Measurements from ENCODE around the gene PLEKHG5. TPM values are rescaled to one million over a fixed set of nuclear protein-coding genes. Genes with fewer than 3 reads are reported as not detected.
"Not testable (repeated sequence)": the region's sequence is repeated elsewhere in the genome, so short reads cannot be mapped to it uniquely, and the experiment has no call there.

PLEKHG5 gene
- total RNA-seq, 2 experiments from 2014 or later: 1.7 to 1.8 TPM

- H3K4me1 Mint-ChIP-seq (ENCODE audit: low read depth): peaks cover 49% of the 10 kb centered on the region
- ATAC-seq (no peak), DNase-seq (no peak)
- H3K9me3 Mint-ChIP-seq: no peaks in the 10 kb centered on the region
- ChIA-PET CTCF (interaction anchor here (1.1 to 3.0 kb wide), 6 partner anchors 9 to 38 kb away, joined by 3 to 20 read pairs (median 8); no protein-coding TSS in a partner anchor), POLR2A (interaction anchor here (1.3 to 4.1 kb wide), 3 partner anchors 19 to 29 kb away, joined by 3 to 12 read pairs (median 4); partner anchors contain the start of gene PLEKHG5)
- peak overlapping the region; percentile 93 for H3K27ac Mint-ChIP-seq
- intact Hi-C loops (cut with micrococcal nuclease): no loop called here
- peaks cover 11% of the 10 kb centered on the region for H3K27me3 Mint-ChIP-seq
- H3K4me3 Mint-ChIP-seq: peak overlapping the region; percentile 66
- H3K36me3 Mint-ChIP-seq (ENCODE audit: low read depth): peaks cover 28% of the 10 kb centered on the region
- TF ChIP-seq CTCF (IDR thresholded peaks at IDR 0.05): no peak
These were observed 30.4 kb downstream of the PLEKHG5 start for GRCh38 chr1:6461051-6461530.

GRCh38 chr1:6460301-6461050 is 31.0 kb downstream of the PLEKHG5 start:
- peaks cover 28% of the 10 kb centered on the region for H3K36me3 Mint-ChIP-seq (ENCODE audit: low read depth)
- intact Hi-C loops (cut with micrococcal nuclease): no loop called here
- ATAC-seq (peak; percentile 87), DNase-seq (peak; percentile 91)
- H3K4me3 Mint-ChIP-seq: peak overlapping the region; percentile 66
- H3K27ac Mint-ChIP-seq: peak overlapping the region; percentile 93
- no peaks in the 10 kb centered on the region for H3K9me3 Mint-ChIP-seq
- no peak for TF ChIP-seq CTCF (IDR thresholded peaks at IDR 0.05)
- ChIA-PET POLR2A (interaction anchor here (1.3 to 4.1 kb wide), 4 partner anchors 18 to 214 kb away, joined by 3 to 12 read pairs (median 4); partner anchors contain the start of gene PLEKHG5), CTCF (interaction anchor here (0.7 to 3.0 kb wide), 11 partner anchors 9 to 113 kb away, joined by 3 to 20 read pairs (median 6); no protein-coding TSS in a partner anchor)
- peaks cover 50% of the 10 kb centered on the region for H3K4me1 Mint-ChIP-seq (ENCODE audit: low read depth)
- peaks cover 16% of the 10 kb centered on the region for H3K27me3 Mint-ChIP-seq

- Mint-ChIP-seq H3K27ac (peak overlapping the region; percentile 93), H3K27me3 (peaks cover 16% of the 10 kb centered on the region), H3K4me1 (ENCODE audit: low read depth) (peaks cover 50% of the 10 kb centered on the region), H3K36me3 (ENCODE audit: low read depth) (peaks cover 28% of the 10 kb centered on the region), H3K4me3 (peak overlapping the region; percentile 66), H3K9me3 (no peaks in the 10 kb centered on the region)
- peak; percentile 70 for DNase-seq
- no peak for TF ChIP-seq CTCF (IDR thresholded peaks at IDR 0.05)
- ChIA-PET CTCF (interaction anchor here (0.7 to 3.0 kb wide), 11 partner anchors 8 to 112 kb away, joined by 3 to 20 read pairs (median 6); no protein-coding TSS in a partner anchor), POLR2A (interaction anchor here (1.3 to 4.1 kb wide), 3 partner anchors 22 to 213 kb away, joined by 3 to 12 read pairs (median 3); partner anchors contain the start of gene PLEKHG5)
- peak; percentile 38 for ATAC-seq
- intact Hi-C loops (cut with micrococcal nuclease): no loop called here
These were observed 31.6 kb downstream of the PLEKHG5 start for GRCh38 chr1:6459850-6460265.

GRCh38 chr1:6456800-6457466 is 34.5 kb downstream of the PLEKHG5 start:
- POLR2A ChIA-PET: no interaction called here
- peaks cover 36% of the 10 kb centered on the region for H3K27me3 Mint-ChIP-seq
- intact Hi-C loops (cut with micrococcal nuclease): no loop called here
- peaks cover 7% of the 10 kb centered on the region for H3K36me3 Mint-ChIP-seq (ENCODE audit: low read depth)
- no peak overlapping the region for H3K4me3 Mint-ChIP-seq
- ATAC-seq (no peak), DNase-seq (no peak)
- TF ChIP-seq CTCF (IDR thresholded peaks at IDR 0.05): no peak
- H3K4me1 Mint-ChIP-seq (ENCODE audit: low read depth): peaks cover 36% of the 10 kb centered on the region
- CTCF ChIA-PET: interaction anchor here (1.0 kb wide), 1 partner anchor 15 kb away, joined by 3 read pairs; no protein-coding TSS in a partner anchor
- H3K9me3 Mint-ChIP-seq: no peaks in the 10 kb centered on the region
- no peak overlapping the region for H3K27ac Mint-ChIP-seq

GRCh38 chr1:6455752-6456520 is 35.5 kb downstream of the PLEKHG5 start:
- intact Hi-C loops (cut with micrococcal nuclease); ATAC-seq; DNase-seq; H3K4me3 Mint-ChIP-seq; H3K27ac Mint-ChIP-seq; H3K9me3 Mint-ChIP-seq; H3K36me3 Mint-ChIP-seq (ENCODE audit: low read depth): not testable (repeated sequence)
- Mint-ChIP-seq H3K27me3 (peaks cover 38% of the 10 kb centered on the region), H3K4me1 (ENCODE audit: low read depth) (peaks cover 26% of the 10 kb centered on the region)
- ChIA-PET CTCF (interaction anchor here (0.9 to 2.8 kb wide), 4 partner anchors 16 to 214 kb away, joined by 3 to 12 read pairs (median 8); no protein-coding TSS in a partner anchor), POLR2A (interaction anchor here (1.5 kb wide), 1 partner anchor 9 kb away, joined by 3 read pairs; no protein-coding TSS in a partner anchor)
